Duodenal mucosa (tissue), 2 donors: Measurements from ENCODE around the gene LIX1L.
A peak's percentile ranks its signal among the peaks of the same experiment; 100 is the strongest.

Source experiments
- H3K27ac ChIP-seq: one replicate; pipeline ENCODE4 v1.7.0; 2013; ENCODE audit warnings: low read depth, low read length
- H3K27me3 ChIP-seq, 2 donors: one replicate each; pipeline ENCODE4 v1.7.0; 2013; ENCODE audit warnings: low read length in 2 of 2, control low read depth in 1 of 2; ENCODE audit not compliant: insufficient read depth in 2 of 2, control insufficient read depth in 1 of 2
- H3K36me3 ChIP-seq, 2 donors: one replicate each; pipeline ENCODE4 v1.7.0; 2013; ENCODE audit warnings: low read length in 2 of 2, control low read depth in 1 of 2; ENCODE audit not compliant: insufficient read depth in 2 of 2, control insufficient read depth in 1 of 2
- H3K4me1 ChIP-seq, 2 donors: one replicate each; pipeline ENCODE4 v1.7.0; 2013; ENCODE audit warnings: low read length in 2 of 2, control low read depth in 1 of 2; ENCODE audit not compliant: insufficient read depth in 2 of 2, control insufficient read depth in 1 of 2
- H3K4me3 ChIP-seq, 2 donors: one replicate each; pipeline ENCODE4 v1.7.0; 2013; ENCODE audit warnings: low read length in 2 of 2, low read depth in 1 of 2
- H3K9ac ChIP-seq, 2 donors: one replicate each; pipeline ENCODE4 v1.7.0; 2013; ENCODE audit warnings: low read length in 2 of 2, low read depth in 1 of 2
- H3K9me3 ChIP-seq, 2 donors: one replicate each; pipeline ENCODE4 v1.7.0; 2013; ENCODE audit warnings: low read length in 2 of 2, control low read depth in 1 of 2; ENCODE audit not compliant: control insufficient read depth in 1 of 2

The LIX1L gene

GRCh38 chr1:145885738-145886287, 72.0 kb downstream of the LIX1L start, which contains the start of gene ANKRD35:
ANKRD35 (minus strand) TSS chr1:145885866; CDS start chr1:145885758, 108 bp downstream.
- H3K27me3 ChIP-seq = peaks cover 10 to 18% of the 10 kb centered on the region in 2 donors
- H3K4me1 ChIP-seq = peaks cover 9 to 12% of the 10 kb centered on the region in 2 donors
- no peak within 1 kb of the TSS for H3K27ac ChIP-seq
- no peak within 1 kb of the TSS for H3K9ac ChIP-seq
- H3K9me3 ChIP-seq = no peaks in the 10 kb centered on the region
- H3K36me3 ChIP-seq = no peaks in the 10 kb centered on the region
- peak within 1 kb of the TSS; percentile 76 to 81 for H3K4me3 ChIP-seq

GRCh38 chr1:145884675-145885074, 73.1 kb downstream of the LIX1L start:
- Histone ChIP-seq H3K4me3 (no peak overlapping the region), H3K9ac (no peak overlapping the region), H3K4me1 (peaks cover 5 to 7% of the 10 kb centered on the region in 2 donors), H3K27ac (no peak overlapping the region), H3K27me3 (peaks cover 10 to 18% of the 10 kb centered on the region in 2 donors), H3K36me3 (no peaks in the 10 kb centered on the region), H3K9me3 (no peaks in the 10 kb centered on the region)
